Hematopoietic multipotent progenitor cell (in vitro differentiated cells): ENCODE results near the gene RCAN2. TPM values are rescaled to one million over a fixed set of nuclear protein-coding genes. Genes with fewer than 3 reads are reported as not detected.

Source experiments
- DNase-seq, 3 donors: peaks; one replicate each; pipeline ENCODE4 v3.0.0-alpha.2; 2011 to 2015; ENCODE audit warnings: low read depth in 2 of 3, low spot score in 2 of 3
- total RNA-seq: library from RNA; depleted of rRNA; stranded (reverse); fragments of >200 nt; gene quantifications from one replicate; pipeline ENCODE4 v1.2.3, GENCODE V29; 2012

The RCAN2 gene
- total RNA-seq = under 0.01 TPM

DNA sequence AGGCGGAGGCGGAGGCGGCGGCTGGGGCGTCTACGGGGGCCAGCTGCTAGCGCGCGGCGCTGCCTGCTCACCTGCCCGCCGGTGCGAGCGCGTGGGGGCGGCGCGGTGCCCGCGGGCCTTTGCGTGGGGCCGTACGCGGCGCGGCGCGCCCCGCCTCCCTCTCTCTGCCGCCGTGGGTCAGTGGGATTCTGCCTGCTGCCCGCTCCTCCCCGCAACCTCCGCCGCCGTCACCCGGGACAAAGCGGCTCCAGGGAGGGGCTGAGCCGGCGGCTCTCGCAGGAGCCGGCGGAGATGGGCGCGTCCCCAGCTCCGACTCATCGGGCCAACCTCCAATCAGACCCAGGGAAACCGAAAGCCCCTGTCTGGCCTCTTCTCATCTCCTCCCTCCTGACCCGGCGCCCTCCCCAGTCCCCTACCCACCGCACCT is at the start of gene RCAN2:
RCAN2 (minus strand) TSS at position 249 of the 427 bp plus-strand sequence.
- peak in 2 of 3 donors; percentile 59 to 72 for DNase-seq

DNA sequence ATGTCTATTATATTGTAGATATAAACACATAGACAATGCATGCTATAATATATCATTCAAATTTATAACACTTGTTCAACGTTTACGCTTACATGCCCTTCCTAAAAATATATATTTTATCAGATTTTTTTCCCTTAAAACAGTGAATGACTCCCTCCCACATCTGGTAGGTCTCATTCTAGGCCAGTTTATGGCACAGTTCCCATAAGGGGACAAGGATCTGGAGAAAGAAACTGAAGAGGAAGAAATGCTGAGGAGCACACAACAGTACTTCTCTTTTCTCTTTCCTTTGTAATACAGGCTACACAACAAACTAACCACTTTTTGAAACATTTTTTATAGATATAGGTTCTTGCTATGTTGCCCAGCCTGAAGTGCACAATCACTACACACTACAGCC is 48.6 kb upstream of the RCAN2 start:
- DNase-seq = no peak

GRCh38 chr6:46538800-46539480 is 47.7 kb upstream of the RCAN2 start:
- DNase-seq = no peak

- DNase-seq = no peak
These were observed 39.6 kb upstream of the RCAN2 start for GRCh38 chr6:46530896-46531295.

GRCh38 chr6:46528961-46529750 is 37.9 kb upstream of the RCAN2 start:
- DNase-seq = no peak

DNA sequence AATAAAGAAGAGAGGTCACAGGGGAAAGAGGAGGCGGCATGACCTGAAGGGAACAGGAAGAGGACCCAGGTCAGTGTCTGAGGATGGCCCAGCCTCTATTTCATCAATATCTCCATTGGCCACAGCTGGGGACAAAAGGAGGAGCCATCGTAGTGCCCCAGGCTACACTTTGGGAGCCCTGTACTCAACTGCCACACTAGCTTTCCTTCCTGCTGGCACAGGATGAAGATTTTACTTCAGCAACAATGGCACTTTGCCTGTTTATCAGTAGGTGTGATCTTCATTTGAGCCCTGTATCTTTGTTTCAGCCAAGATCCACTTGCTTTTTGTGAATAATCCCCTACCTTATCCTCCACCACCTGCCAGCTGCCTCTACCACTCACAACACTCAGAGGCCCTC is 35.4 kb upstream of the RCAN2 start:
- DNase-seq = no peak

- DNase-seq = no peak
These were observed 34.3 kb upstream of the RCAN2 start for GRCh38 chr6:46525583-46525982.

- DNase-seq = no peak
These were observed 30.3 kb upstream of the RCAN2 start for GRCh38 chr6:46521464-46521971.

GRCh38 chr6:46517202-46517601 is 26.0 kb upstream of the RCAN2 start:
- no peak for DNase-seq

DNA sequence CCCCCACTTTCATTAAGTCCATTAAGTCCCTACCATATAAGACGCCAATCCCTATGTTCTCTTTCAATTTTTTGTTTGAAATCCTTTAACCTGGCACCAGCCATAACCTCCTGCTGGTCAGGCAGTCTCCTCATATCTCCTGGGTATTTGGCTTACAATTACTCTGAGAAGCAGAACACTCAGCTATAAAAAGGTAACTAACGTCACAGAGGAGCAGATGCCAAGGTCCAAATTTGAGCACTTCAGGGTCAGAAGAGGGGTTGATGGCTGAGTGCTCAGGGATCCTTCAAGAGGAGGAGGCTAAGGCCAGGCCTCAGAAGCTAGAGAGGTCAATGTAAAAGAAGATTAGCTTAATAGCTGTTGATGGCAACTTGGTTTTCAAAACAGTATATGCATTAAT is 22.3 kb upstream of the RCAN2 start:
- no peak for DNase-seq

DNA sequence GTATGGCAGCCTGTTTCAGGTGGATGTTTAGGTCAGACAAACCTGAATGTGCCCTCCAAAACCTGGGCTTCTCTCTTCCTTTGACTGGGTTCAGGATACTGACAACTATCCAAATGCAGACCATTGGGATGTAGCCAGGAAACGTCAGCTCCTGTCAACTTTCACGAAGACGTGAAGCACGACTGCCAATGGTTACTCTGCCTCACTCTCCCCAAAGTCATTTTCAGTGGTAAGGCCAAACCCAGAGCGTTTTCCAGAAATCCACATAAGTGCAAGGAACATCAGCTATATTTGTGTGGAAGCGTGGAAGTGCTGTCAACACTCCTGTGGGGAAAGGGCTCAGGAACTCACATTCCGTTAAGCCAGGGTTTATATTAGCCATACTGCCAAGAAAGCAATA is 20.1 kb upstream of the RCAN2 start:
- DNase-seq = no peak

GRCh38 chr6:46510651-46511050 is 19.4 kb upstream of the RCAN2 start:
- no peak for DNase-seq

DNA sequence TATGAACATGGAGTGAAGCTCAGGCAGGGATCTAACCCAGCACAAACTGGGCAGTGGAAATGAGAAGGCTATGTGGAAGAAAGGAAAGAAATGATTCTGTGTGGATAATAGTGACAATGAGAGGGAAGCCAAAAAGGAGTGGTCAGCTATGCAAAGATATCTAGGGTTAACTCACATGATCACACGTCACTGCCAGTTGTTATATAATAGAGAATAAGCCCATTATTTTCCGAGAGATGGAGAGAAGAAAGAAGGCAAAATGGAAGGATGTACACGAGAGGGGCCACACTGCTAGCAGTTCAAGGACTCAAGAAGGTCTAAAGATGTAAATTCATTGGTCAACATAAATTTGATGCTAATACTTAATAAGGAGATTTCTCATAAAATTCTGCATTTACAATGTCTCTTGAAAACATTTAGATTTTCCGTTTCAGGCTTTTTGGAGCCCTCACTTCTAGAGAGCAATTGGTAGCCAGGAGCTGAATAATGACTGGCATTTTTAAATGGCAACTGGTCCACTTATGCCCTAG is 18.8 kb upstream of the RCAN2 start:
- DNase-seq = no peak

- no peak for DNase-seq
These were observed 17.8 kb upstream of the RCAN2 start for GRCh38 chr6:46509063-46509462.

- DNase-seq = no peak
These were observed 16.2 kb upstream of the RCAN2 start for GRCh38 chr6:46507426-46507825.

- DNase-seq = no peak
These were observed 14.7 kb upstream of the RCAN2 start for GRCh38 chr6:46505693-46506512.

DNA sequence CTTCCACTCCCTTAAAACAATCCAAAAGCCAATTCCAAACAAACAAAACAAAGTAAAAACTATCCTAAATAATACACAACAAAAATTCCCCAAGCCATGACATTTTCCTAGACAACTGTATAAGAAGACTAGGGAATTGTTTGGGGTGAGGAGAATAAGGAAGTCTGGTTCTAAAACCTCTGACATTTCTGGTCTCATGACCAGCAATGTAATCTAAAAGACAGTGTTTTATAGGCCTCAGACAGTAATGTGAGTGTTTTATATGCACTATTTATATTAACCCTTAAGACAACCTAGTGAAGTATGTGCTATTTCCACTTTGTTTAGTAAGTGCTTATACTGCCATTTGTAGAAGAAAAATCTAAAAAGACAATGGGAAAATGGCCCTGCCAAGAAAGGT is 13.0 kb upstream of the RCAN2 start:
- DNase-seq = no peak

- no peak for DNase-seq
These were observed 11.4 kb upstream of the RCAN2 start for GRCh38 chr6:46502486-46503119.

- no peak for DNase-seq
These were observed 10.2 kb upstream of the RCAN2 start for GRCh38 chr6:46501136-46502089.
